ENCODE results near the gene PKLR. TPM values are rescaled to one million over a fixed set of nuclear protein-coding genes. Genes with fewer than 3 reads are reported as not detected.
A peak's percentile ranks its signal among the peaks of the same experiment; 100 is the strongest.

Gene PKLR
- total and polyA plus RNA-seq, 3 experiments from 2014 or later = not detected

DNA sequence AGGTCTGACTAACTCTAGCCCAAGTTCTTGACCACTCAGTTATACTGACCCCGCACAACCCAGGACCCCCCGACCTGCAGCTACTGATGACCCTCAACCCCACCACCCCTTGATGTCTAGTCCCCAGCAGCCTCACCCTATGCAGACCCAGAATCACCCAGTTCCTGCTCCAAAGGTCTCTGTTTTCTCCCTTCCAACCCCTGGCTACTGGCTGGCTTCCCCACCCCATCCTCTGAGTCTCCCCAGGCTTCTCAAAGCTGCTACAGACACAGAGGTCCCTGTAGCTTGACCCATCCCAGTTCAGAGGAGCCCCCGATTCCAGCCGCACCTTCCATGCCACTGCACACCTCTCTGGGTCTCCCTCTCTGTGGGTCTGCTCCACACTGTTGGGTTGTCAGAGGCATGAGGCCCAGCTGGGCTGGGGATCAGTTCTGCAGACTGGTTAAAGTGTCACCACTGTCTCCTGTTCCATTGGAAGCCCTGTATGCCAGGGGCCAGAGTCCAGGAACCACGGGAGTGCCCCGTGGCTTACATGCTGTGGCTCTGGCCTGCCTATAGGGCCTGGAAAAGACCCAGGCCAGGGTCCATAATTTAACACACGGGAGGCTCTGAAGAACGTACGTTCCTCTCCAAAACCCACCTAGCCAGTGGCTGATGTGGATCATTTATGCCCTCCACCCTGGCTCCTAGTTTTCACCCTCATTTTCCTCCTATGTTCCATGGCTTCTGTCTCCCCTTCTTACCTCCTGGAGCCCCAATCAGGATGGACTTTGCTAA, 497 bp downstream of the PKLR start:
- H3K36me3 ChIP-seq (ENCODE audit: insufficient read depth, low read length) = no peaks in the 10 kb centered on the region
- peak overlapping the region; percentile 43 for H3K27ac ChIP-seq (ENCODE audit: low read depth, low read length)
- Mint-ChIP-seq H3K4me1 (no peaks in the 10 kb centered on the region), H3K36me3 (peaks cover 0 to 1% (median 0%) of the 10 kb centered on the region in 3 donors), H3K9me3 (peaks cover 0 to 1% (median 0%) of the 10 kb centered on the region in 5 donors), H3K27me3 (peaks cover 12 to 24% of the 10 kb centered on the region in 2 donors), H3K4me3 (no peak overlapping the region), H3K27ac (no peak overlapping the region)
- H3K9me3 ChIP-seq (ENCODE audit: low read length) = no peaks in the 10 kb centered on the region
- ChIA-PET CTCF (interaction anchor here (1.4 to 1.5 kb wide), 2 partner anchors 7 to 23 kb away, joined by 4 to 5 read pairs; partner anchors contain the start of gene FDPS), POLR2A (no interaction called here)
- no peaks in the 10 kb centered on the region for H3K27me3 ChIP-seq (ENCODE audit: insufficient read depth, low read length, poor library complexity, severe bottlenecking)
- no peak for DNase-seq
- H3K4me1 ChIP-seq (ENCODE audit: insufficient read depth, low read length) = no peaks in the 10 kb centered on the region
- H3K4me3 ChIP-seq (ENCODE audit: low read length) = no peak overlapping the region

GRCh38 chr1:155300024-155300423, 1.2 kb downstream of the PKLR start:
- ChIA-PET POLR2A (no interaction called here), CTCF (interaction anchor here (1.4 to 1.5 kb wide), 2 partner anchors 8 to 23 kb away, joined by 4 to 5 read pairs; partner anchors contain the start of gene FDPS)
- Mint-ChIP-seq H3K4me1 (peaks cover 0 to under 1% (median 0%) of the 10 kb centered on the region in 3 donors), H3K4me3 (no peak overlapping the region), H3K27ac (no peak overlapping the region), H3K27me3 (peaks cover 16 to 29% of the 10 kb centered on the region in 2 donors), H3K9me3 (peaks cover 0 to 1% (median 0%) of the 10 kb centered on the region in 5 donors), H3K36me3 (peaks cover 0 to 1% (median 0%) of the 10 kb centered on the region in 3 donors)
- Histone ChIP-seq H3K4me3 (ENCODE audit: low read length) (no peak overlapping the region), H3K27me3 (ENCODE audit: insufficient read depth, low read length, poor library complexity, severe bottlenecking) (no peaks in the 10 kb centered on the region), H3K36me3 (ENCODE audit: insufficient read depth, low read length) (no peaks in the 10 kb centered on the region), H3K9me3 (ENCODE audit: low read length) (no peaks in the 10 kb centered on the region), H3K27ac (ENCODE audit: low read depth, low read length) (no peak overlapping the region), H3K4me1 (ENCODE audit: insufficient read depth, low read length) (no peaks in the 10 kb centered on the region)
- DNase-seq = no peak

- H3K27ac ChIP-seq (ENCODE audit: low read depth, low read length) = no peak overlapping the region
- H3K4me3 Mint-ChIP-seq = no peak overlapping the region
- no peaks in the 10 kb centered on the region for H3K9me3 Mint-ChIP-seq
- H3K36me3 ChIP-seq (ENCODE audit: insufficient read depth, low read length) = no peaks in the 10 kb centered on the region
- CTCF ChIA-PET = interaction anchor here (0.6 to 1.0 kb wide), 4 partner anchors 17 to 25 kb away, joined by 3 to 5 read pairs (median 4); no protein-coding TSS in a partner anchor
- H3K27me3 Mint-ChIP-seq = peaks cover 22 to 36% of the 10 kb centered on the region in 2 donors
- no peaks in the 10 kb centered on the region for H3K36me3 Mint-ChIP-seq
- H3K4me1 ChIP-seq (ENCODE audit: insufficient read depth, low read length) = no peaks in the 10 kb centered on the region
- no peak overlapping the region for H3K4me3 ChIP-seq (ENCODE audit: low read length)
- H3K27me3 ChIP-seq (ENCODE audit: insufficient read depth, low read length, poor library complexity, severe bottlenecking) = no peaks in the 10 kb centered on the region
- H3K9me3 ChIP-seq (ENCODE audit: low read length) = no peaks in the 10 kb centered on the region
- no peak overlapping the region for H3K27ac Mint-ChIP-seq
- H3K4me1 Mint-ChIP-seq = peaks cover 0 to 5% (median 3%) of the 10 kb centered on the region in 3 donors
- POLR2A ChIA-PET = no interaction called here
- no peak for DNase-seq
Measured at GRCh38 chr1:155297384-155297783, 3.9 kb downstream of the PKLR start.

DNA sequence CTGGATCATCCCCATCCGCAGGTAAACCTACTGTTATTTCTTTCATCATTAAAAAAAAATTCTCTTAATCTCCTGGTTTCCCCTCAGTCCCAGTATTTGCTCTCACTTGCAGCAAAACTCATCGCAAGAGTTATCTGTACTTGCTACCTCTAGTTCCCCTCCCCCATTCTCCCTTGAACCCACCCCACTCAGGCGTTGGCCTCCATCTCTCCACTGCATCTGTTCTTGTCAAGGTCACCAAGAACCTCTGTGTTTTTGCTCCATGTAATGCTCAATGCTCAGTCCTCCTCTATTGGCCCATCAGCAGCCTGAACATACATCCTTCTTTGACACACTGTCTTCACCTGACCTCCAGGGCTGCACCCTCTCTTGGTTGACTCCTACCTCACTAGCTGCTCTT, 4.6 kb downstream of the PKLR start:
- H3K27me3 ChIP-seq (ENCODE audit: insufficient read depth, low read length, poor library complexity, severe bottlenecking) = no peaks in the 10 kb centered on the region
- no peak overlapping the region for H3K4me3 Mint-ChIP-seq
- no peak overlapping the region for H3K27ac Mint-ChIP-seq
- no peaks in the 10 kb centered on the region for H3K4me1 ChIP-seq (ENCODE audit: insufficient read depth, low read length)
- H3K27ac ChIP-seq (ENCODE audit: low read depth, low read length) = no peak overlapping the region
- CTCF ChIA-PET = interaction anchor here (0.6 kb wide), 1 partner anchor 16 kb away, joined by 3 read pairs; no protein-coding TSS in a partner anchor
- H3K9me3 Mint-ChIP-seq = no peaks in the 10 kb centered on the region
- H3K36me3 Mint-ChIP-seq = no peaks in the 10 kb centered on the region
- peaks cover 0 to 5% (median 3%) of the 10 kb centered on the region in 3 donors for H3K4me1 Mint-ChIP-seq
- POLR2A ChIA-PET = no interaction called here
- H3K4me3 ChIP-seq (ENCODE audit: low read length) = no peak overlapping the region
- no peaks in the 10 kb centered on the region for H3K9me3 ChIP-seq (ENCODE audit: low read length)
- peaks cover 23 to 36% of the 10 kb centered on the region in 2 donors for H3K27me3 Mint-ChIP-seq
- no peak for DNase-seq
- H3K36me3 ChIP-seq (ENCODE audit: insufficient read depth, low read length) = no peaks in the 10 kb centered on the region

- Mint-ChIP-seq H3K27me3 (peaks cover 26 to 33% of the 10 kb centered on the region in 2 donors), H3K36me3 (no peaks in the 10 kb centered on the region), H3K27ac (no peak overlapping the region), H3K9me3 (no peaks in the 10 kb centered on the region), H3K4me1 (peaks cover 0 to 5% (median 3%) of the 10 kb centered on the region in 3 donors), H3K4me3 (no peak overlapping the region)
- CTCF ChIA-PET = interaction anchor here (1.6 kb wide), 1 partner anchor 20 kb away, joined by 3 read pairs; no protein-coding TSS in a partner anchor
- Histone ChIP-seq H3K36me3 (ENCODE audit: insufficient read depth, low read length) (no peaks in the 10 kb centered on the region), H3K4me3 (ENCODE audit: low read length) (no peak overlapping the region), H3K27me3 (ENCODE audit: insufficient read depth, low read length, poor library complexity, severe bottlenecking) (no peaks in the 10 kb centered on the region), H3K9me3 (ENCODE audit: low read length) (no peaks in the 10 kb centered on the region), H3K4me1 (ENCODE audit: insufficient read depth, low read length) (no peaks in the 10 kb centered on the region), H3K27ac (ENCODE audit: low read depth, low read length) (no peak overlapping the region)
- DNase-seq = no peak
- POLR2A ChIA-PET = no interaction called here
Measured at GRCh38 chr1:155295942-155296267, 5.3 kb downstream of the PKLR start.

GRCh38 chr1:155295183-155295941, 5.9 kb downstream of the PKLR start:
- Mint-ChIP-seq H3K4me3 (no peak overlapping the region), H3K27ac (no peak overlapping the region), H3K36me3 (no peaks in the 10 kb centered on the region), H3K4me1 (peaks cover 0 to 5% (median 3%) of the 10 kb centered on the region in 3 donors), H3K27me3 (peaks cover 29 to 33% of the 10 kb centered on the region in 2 donors), H3K9me3 (no peaks in the 10 kb centered on the region)
- Histone ChIP-seq H3K9me3 (ENCODE audit: low read length) (no peaks in the 10 kb centered on the region), H3K4me3 (ENCODE audit: low read length) (no peak overlapping the region), H3K36me3 (ENCODE audit: insufficient read depth, low read length) (no peaks in the 10 kb centered on the region), H3K27ac (ENCODE audit: low read depth, low read length) (no peak overlapping the region), H3K27me3 (ENCODE audit: insufficient read depth, low read length, poor library complexity, severe bottlenecking) (no peaks in the 10 kb centered on the region), H3K4me1 (ENCODE audit: insufficient read depth, low read length) (no peaks in the 10 kb centered on the region)
- ChIA-PET POLR2A (no interaction called here), CTCF (interaction anchor here (1.6 kb wide), 1 partner anchor 21 kb away, joined by 3 read pairs; no protein-coding TSS in a partner anchor)
- DNase-seq = no peak

DNA sequence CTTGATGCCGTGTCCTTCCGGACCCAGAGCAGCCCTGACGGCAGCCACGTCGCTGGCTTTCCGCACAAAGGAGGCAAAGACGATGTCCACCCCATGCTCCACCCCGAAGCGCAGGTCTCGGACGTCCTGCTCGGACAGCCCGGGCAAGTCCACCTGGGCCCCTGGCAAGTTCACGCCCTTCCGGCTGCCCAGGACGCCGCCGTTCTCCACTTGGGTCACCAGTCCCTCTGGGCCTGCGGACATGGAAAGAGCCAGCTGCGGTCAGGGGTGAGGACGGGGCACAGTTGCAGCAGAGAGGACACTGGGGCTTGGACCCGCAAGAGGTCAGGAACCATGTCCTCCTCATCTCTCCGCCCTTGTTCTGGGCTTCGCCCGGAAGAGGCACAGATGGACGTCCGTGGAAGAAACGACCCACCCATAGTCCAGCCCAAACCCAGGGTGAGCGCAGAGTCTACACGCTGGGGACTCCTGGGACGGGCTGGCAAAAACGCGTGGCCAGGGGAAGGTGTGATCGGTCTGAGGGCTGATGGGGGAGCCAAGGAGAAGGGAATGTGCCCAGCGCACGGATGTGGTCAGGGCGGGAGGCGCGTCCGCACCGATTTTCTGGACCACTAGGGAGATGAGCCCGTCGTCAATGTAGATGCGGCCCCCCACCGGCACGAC, 6.6 kb downstream of the PKLR start:
- Histone ChIP-seq H3K27me3 (ENCODE audit: insufficient read depth, low read length, poor library complexity, severe bottlenecking) (no peaks in the 10 kb centered on the region), H3K27ac (ENCODE audit: low read depth, low read length) (no peak overlapping the region), H3K4me3 (ENCODE audit: low read length) (no peak overlapping the region), H3K4me1 (ENCODE audit: insufficient read depth, low read length) (no peaks in the 10 kb centered on the region), H3K36me3 (ENCODE audit: insufficient read depth, low read length) (no peaks in the 10 kb centered on the region), H3K9me3 (ENCODE audit: low read length) (no peaks in the 10 kb centered on the region)
- H3K9me3 Mint-ChIP-seq = no peaks in the 10 kb centered on the region
- no peak for DNase-seq
- no peaks in the 10 kb centered on the region for H3K36me3 Mint-ChIP-seq
- H3K4me3 Mint-ChIP-seq = no peak overlapping the region
- CTCF ChIA-PET = interaction anchor here (1.6 kb wide), 1 partner anchor 22 kb away, joined by 3 read pairs; no protein-coding TSS in a partner anchor
- H3K27ac Mint-ChIP-seq = no peak overlapping the region
- POLR2A ChIA-PET = no interaction called here
- peaks cover 0 to 5% (median 3%) of the 10 kb centered on the region in 3 donors for H3K4me1 Mint-ChIP-seq
- H3K27me3 Mint-ChIP-seq = peaks cover 30 to 37% of the 10 kb centered on the region in 2 donors
